ENCODE measurements around the gene ERP44.
"Not testable (repeated sequence)": the region's sequence is repeated elsewhere in the genome, so short reads cannot be mapped to it uniquely, and the experiment has no call there.

The ERP44 gene

DNA sequence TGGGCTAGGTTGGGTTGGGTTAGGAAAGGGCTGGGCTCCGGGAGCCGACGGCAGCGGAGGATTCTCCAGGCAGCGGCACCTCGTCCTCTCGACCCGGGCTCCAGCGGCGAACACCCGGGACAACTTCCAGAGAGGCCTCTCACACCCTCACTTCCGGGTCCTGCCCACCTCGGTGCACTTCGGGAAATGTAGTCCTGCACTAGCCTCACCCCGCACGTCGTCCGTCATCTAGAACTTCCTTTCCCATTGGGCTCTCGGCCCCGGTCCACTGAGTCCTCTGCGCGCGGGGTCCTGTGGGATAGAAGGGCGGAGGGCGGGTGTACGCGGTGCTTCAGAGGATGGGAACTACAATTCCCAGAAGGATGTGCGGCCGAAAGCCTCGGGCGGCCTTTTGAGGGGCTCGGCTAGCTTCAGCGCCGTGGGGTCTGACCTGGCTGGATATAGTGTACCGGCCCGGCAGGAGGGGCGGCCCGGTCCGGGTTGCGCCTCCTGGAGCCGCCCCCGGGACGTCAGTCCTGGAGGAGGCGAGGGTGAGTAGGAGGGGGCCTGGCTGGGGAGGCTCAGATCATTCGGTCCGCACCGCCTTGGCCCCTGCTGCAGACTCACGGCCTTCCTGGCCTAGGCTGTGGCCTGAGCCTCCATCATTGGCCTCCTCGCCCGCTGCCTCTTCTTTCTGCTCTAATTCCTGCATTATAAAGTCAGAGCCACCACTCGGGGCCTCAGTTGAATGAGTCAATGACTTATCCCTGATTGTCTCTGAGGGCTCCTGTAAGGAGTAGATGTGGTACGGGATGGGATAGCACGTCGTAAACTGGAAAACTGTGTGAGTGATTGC, at the start of gene ERP44, which contains the start of gene INVS:
Gene ERP44 (minus strand): TSS at position 114 of the 835 bp plus-strand sequence. CDS start 160 bp downstream, outside the sequence.
Gene INVS (plus strand): TSS at position 357 of the 835 bp plus-strand sequence. CDS start 5,279 bp downstream, outside the sequence.
- peak; percentile 98 for DNase-seq (ENCODE audit: low spot score)

DNA sequence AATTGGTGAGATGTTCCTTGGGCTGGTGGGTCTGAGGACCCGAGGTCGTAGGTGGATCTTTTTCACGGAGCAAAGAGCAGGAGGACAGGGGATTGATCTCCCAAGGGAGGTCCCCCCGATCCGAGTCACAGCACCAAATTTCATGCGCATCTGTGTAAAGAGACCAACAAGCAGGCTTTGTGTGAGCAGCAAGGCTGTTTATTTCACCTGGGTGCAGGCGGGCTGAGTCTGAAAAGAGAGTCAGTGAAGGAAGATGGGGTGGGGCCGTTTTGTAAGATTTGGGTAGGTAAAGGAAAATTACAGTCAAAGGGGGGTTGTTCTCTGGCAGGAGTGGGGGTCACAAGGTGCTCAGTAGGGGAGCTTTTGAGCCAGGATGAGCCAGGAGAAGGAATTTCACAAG, 47.2 kb upstream of the ERP44 start:
- not testable (repeated sequence) for DNase-seq (ENCODE audit: low spot score)

DNA sequence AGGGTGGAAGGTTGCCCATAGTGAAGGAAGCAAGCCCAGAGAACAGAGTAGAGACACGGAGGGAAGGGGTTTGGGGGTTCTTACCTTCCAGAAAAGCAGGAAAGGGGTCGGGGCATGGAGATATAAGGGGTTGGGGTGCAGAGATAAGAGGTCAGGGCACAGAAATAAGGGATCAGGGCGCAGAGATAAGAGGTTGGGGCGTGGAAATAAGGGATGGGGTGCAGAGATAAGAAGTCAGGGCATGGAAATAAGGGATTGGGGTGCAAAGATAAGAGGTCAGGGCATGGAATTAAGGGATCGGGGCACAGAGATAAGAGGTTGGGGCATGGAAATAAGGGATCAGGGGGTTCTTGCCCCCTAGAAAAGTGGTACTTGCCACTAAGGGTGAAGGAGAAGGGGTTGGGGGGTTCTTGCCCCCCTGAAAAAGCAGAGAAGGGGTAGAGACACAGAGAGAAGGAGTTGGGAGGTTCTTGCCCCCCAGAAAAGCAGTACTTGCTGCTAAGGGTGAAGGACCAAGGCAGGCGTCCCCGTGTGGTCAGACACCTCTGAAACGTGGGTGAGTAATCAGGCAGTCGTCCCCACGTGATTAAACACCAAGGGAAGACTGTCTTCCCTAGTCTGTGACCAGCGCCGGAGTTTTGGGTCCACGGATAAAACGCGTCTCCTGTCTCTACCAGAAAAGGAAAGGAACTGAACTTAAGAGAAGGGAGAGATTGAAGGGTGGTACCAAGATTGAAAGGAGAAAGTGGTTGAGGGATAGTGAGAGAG, 46.6 kb upstream of the ERP44 start:
- not testable (repeated sequence) for DNase-seq (ENCODE audit: low spot score)

DNA sequence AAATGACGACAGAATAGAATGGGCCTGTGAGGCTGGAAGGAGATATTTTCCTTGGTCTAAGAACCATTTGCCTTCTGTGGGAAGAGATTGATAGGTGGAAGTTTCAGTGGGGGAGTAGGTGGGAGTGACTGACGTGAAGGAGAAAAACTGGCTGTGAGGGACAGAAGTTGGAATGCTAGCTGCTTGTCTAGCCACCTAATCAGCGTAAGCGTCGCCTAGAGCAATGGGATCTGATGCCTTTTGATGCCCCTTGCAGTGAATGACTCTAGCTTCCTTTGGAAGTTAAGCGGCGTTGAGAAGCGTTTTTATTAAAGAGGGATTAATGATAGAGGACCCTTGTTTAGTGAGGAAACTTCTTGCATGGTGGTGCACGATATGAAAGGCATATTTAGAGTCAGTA, 43.1 kb upstream of the ERP44 start:
- DNase-seq (ENCODE audit: low spot score), result not testable (repeated sequence)

DNA sequence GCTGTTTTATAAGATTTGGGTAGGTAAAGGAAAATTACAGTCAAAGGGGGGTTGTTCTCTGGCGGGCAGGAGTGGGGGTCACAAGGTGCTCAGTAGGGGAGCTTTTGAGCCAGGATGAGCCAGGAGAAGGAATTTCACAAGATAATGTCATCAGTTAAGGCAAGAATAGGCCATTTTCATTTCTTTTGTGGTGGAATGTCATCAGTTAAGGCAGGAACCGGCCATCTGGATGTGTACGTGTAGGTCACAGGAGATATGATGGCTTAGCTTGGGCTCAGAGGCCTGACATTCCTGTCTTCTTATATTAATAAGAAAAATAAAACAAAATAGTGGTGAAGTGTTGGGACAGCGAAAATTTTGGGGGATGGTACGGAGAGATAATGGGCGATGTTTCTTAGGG, 41.5 kb upstream of the ERP44 start:
- DNase-seq (ENCODE audit: low spot score), result not testable (repeated sequence)

DNA sequence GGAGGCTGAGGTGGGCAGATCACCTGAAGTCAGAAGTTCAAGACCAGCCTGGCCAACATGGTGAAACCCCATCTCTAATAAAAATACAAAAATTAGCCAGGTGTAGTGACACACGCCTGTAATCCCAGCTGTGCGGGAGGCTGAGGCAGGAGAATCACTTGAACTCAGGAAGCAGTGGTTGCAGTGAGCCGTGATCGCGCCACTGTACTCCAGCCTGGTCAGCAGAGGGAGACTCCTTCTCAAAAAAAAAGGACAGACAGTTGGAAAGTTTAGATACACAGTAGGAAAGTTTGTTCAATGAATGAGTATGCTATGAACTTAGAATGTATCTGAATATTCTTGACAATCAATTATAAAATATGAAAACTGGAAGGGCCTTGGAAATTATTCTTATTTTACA, 38.0 kb upstream of the ERP44 start:
- not testable (repeated sequence) for DNase-seq (ENCODE audit: low spot score)

DNA sequence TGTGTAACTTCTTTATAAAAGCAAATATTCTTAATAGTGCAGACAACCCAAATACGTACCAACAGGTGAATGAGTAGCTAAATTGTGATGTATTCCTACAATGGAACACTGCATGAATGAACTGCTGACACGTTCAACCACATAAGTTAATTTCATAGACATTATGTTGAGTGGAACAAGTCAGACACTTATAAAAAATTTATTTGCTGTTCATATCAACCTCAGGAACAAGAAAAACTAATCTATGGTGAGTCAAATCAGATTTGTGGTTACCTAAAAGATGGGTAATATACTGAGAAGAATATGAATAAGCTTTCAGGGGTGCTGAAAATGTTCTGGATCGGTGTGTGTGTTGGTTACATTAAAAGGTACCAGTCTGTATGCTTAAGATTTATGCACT, 35.9 kb upstream of the ERP44 start:
- no peak for DNase-seq (ENCODE audit: low spot score)

DNA sequence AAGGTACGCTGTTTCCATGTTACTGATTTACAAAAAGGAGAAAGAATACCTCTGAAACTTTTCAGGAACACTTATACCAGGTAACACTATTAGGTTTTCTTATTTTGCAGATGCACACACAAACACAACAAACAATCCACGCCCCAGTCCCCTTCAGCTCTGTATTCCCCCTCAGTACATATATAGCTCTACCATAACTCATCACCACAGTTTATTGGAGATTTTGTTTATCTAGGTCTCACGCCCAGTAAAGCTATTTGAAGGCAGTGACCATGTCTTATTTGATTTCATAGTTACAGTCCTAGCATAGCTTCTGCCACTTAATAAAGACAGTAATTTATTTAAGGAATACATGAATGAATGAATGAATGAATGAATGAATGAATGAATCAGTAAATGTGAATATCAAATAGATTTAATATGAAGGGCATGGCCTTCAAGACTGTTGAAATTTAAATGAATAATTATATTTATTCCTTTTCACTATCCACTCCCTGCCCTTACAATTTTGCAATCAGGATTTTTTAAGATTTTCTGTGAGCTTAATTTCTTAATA, 33.2 kb upstream of the ERP44 start:
- no peak for DNase-seq (ENCODE audit: low spot score)

DNA sequence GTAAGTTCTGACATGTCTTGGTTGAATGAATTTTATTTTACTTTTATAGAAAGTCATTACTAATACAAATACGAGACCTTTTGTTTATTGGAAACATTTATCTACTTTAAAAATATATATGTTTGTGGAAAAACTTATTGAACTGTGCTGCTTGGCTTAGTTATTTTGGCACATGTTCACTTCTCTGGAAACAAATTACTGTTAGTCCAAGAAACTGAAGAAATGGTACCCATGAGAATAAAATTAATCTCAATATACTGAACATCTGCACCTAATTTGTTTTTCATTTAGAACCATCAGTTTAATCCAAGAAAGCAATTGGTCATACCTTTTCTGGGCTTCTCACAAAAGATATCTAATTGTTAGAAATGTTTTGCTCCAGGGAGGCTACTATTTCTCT, 32.4 kb upstream of the ERP44 start:
- no peak for DNase-seq (ENCODE audit: low spot score)

DNA sequence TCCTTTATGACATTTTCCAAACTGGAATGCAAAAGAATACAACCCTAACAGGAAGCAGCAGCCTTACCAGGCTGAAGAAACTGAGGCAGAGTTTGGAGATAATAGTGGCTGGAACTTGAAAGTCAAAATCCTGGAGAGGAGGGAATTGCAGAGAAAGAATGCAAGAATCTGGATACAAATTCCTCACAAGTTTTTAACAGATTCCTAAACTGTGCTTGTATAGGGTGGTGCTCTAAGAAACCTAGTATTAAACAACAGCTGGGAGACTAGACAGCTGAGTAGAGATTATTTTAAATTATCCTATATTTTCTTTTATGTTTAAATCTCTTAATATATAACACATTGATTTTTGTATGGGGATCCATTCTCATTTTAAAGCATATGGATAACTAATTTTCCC, 31.0 kb upstream of the ERP44 start:
- DNase-seq (ENCODE audit: low spot score), result no peak

DNA sequence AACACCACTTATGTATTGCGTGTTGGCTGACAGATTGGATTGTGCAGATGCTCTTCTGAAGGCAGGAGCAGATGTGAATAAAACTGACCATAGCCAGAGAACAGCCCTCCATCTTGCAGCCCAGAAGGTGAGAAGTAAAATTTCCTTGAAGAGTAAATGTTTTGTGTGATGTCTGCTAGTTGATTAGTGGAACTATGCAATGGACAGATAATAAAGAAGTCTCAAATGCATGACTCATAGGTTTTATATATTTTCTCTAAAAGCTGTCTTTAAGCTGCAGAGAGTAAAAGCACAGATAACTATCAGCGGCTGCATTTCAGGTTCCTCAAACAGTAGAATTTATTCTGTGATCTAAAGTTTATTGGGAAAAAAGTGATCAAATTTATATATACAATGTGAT, 27.6 kb upstream of the ERP44 start:
- DNase-seq (ENCODE audit: low spot score), result no peak

DNA sequence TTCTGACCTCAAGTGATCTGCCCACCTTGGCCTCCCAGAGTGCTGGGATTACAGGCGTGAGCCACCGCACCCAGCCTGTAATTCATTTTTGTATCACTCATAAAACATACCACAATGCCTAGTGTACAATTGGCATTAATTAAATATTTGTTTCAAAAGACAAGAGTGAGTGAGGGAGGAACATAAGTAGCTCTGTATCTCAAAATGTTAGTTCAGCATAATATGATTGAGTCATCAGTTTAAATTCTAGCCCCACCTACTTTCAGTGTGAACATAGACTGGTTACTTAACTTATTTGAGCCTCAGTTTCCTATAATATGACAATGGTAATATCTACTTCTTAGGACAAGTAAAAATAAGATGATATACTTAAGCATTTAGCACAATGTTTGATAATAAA, 27.1 kb upstream of the ERP44 start:
- no peak for DNase-seq (ENCODE audit: low spot score)

DNA sequence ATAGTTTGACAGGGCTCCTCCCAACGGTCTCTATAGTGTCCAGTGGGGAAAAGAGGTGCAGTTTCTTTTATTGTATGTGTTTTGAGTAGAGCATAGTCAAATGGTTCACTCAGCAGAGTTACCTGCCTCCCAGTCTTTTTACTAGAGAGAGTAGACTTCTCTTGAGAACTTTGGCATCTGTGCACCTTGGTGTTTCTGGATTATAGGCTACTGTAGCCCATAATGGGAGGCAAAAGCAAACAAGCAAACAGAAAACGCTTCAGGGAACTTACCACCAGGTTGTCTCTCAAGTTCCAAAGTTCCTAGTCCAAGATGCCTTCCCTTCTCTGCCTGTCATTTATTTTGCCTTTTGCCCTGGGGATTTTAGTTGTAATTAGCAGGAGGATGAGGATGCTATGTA, 26.4 kb upstream of the ERP44 start:
- no peak for DNase-seq (ENCODE audit: low spot score)

DNA sequence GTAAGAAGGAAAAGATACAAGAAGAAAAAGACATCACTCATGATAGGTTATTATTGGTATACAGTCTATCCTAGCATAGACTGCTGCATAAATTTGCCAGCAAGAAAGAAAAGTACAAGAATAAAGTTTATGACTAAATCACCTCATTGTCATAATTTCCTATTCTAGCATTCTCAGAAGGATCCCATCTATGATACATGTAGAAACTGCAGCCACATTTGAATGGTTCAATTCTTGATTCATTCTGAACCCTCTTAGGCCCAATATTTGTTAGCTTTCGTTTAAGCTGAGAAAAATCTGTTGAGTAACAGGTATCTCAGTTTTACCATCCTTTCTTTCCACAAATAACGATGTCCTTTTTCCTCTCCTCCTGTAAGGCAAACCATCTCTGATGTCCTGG, 21.5 kb upstream of the ERP44 start:
- no peak for DNase-seq (ENCODE audit: low spot score)

DNA sequence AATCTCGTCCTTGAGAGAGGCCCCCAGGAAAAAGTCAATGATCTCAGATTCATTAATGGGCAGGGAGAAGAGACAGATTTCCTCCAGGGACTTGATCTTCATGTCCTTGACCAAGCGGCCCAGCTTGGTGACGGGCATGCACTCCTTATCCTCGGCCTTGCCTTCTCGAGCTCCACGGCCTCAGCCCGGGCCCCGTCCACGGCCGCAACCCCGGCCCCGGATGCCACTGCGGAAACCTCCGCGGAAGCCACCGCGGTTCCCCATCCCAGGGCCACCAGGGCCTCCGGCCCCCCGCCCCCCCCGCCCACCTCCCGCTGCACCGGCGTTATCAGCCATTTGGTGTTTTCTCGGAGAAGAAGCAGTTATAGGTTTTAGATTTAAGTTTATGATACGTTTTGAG, 18.5 kb upstream of the ERP44 start:
- DNase-seq (ENCODE audit: low spot score), result no peak

DNA sequence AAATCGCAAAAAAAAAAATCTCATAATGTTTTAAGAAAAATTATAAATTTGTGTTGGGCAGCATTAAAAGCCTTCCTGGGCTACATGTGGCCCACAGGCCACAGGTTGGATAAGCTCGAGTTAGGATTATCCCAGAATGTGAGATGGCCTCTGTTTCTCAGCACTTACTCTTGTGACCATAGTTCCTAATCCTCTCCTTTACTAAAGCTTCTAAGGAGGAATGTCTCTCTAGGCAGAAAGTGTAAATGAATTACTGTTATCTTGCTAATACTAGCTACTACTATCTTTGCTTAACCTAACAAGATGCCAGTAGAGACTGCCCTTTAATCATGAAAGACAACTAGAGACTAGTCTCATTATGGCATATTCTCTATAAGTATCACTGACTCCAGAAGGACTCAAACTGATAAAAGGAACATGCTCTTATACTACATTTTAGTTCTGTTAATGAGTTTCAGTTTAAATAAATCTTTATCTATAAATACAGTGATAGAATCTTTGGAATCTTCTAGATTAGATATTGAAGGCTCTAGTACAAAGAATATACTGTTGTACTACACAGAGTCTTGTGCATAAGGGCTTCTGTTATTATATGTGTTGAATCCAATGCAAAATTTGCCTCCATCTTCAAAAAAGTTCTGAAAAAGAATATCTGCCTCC, 14.0 kb upstream of the ERP44 start:
- DNase-seq (ENCODE audit: low spot score), result no peak

DNA sequence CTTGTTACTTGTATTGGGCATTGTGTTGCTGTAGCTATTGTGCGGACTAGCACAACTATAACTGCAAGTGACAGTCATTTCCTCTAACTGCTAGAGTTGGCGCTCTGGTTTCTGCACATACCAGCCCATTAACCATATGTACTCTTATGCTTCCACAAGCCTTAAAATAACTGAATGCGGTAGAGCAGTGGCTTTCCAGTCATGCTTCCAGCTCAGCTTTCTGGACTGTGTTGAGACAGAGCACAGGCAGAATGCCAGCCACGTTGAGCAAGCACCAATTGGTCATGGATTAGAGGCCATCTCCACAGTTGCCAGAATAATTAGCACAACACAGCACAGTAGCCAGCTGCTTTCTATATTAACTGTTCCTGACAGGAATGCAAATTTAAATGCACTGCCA, 12.4 kb upstream of the ERP44 start:
- DNase-seq (ENCODE audit: low spot score), result no peak

DNA sequence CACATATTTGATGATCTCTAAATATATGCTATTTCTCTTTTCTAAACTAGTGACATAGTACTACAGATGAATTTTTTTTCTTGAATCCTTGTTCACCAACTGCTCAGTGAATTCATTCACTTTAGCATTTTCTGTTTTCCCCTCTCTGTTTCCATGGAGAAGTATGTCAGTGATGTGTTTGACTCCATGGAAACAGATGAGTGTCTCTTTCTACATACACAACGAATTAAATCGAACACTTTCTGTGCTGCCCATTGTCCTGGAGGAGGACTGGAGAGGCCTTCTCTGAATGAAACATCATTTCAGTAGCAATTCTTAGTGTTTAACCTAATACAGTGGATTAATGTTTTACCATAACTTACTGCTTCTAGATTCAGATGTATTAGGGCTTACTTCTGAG, 9.8 kb upstream of the ERP44 start:
- DNase-seq (ENCODE audit: low spot score), result no peak

DNA sequence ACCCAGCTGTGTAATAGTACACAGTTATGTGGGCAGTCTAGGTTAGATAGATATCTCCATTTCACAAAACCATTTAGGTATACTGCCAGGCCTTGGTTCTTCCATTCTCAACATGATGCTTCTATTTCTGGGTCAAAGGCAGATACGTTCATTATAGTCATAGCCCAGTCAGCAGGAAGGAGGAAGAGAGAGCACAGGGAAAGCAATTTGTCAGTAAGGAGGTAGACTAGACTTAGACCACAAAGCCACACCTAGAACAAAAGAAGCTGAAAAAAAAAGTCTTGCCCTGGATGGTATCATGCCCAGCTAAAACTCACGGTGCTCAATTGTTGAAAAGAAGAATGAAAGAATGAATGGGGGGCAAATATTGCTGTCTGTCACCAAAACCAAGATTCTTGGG, 7.8 kb upstream of the ERP44 start:
- no peak for DNase-seq (ENCODE audit: low spot score)

DNA sequence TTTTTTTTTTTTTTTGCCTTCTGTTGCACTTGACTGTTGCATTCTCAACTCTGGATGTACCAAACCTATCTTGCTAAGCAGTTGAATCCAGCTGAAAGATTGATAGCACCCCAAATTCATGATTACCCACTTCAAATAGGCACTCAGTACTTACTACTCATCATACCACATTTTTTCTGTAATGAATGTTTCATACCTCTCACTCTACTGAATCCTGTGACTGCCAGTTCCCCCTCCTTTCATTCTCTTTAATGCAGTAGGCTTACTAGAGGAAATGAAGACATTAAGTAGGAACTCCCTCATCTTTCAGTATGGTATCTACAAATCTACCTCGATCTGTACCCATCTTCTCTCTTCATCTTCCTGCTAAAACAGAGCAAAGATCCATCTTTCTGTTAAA, 7.1 kb upstream of the ERP44 start:
- no peak for DNase-seq (ENCODE audit: low spot score)

DNA sequence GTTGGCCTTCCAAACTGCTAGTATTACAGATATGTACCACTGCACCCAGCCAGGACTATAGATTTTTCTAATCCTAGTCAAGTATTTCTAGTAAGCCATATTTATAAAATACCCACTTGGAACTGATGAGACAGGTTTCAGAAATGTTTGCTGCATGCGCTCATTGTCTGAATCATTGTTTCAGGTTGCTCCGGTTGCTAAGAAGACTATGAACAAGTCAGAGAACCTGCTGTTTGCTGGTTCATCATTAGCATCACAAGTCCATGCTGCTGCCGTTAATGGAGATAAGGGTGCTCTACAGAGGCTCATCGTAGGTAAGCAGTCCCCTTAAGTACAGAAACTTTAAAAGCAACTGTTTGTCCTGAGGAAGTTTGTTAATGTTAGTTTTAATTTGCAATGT, 5.5 kb upstream of the ERP44 start:
- DNase-seq (ENCODE audit: low spot score), result no peak

DNA sequence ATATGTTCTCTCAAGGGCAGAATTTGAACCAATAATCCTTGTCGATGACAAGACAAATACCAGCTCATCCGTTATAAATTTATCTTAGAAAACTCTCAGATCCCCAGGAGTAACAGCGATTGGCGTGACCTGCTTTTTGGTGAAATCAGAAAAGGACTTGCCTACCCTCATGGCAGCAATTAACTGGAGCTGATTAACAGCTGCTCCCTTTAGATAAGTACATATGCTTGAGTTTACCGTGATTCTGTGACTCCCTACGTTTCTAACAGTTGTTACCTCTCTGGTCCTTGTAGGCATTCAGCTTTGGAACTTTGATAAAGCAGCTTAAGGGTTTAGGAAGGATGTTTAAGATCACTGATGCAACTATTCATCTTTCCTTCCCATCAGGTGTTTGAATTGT, 2.8 kb upstream of the ERP44 start:
- no peak for DNase-seq (ENCODE audit: low spot score)

Data from ecto neural progenitor cell (in vitro differentiated cells).